Panc1 (cell line): ENCODE data around the gene MRPL48.
A peak's percentile ranks its signal among the peaks of the same experiment; 100 is the strongest.

Source experiments
- CTCF ChIP-seq: fragments of 450-650 bp; IDR thresholded peaks from 2 replicates; pipeline ENCODE4 v1.5.1; 2017; ENCODE audit warnings: mild to moderate bottlenecking
- POLR2AphosphoS5 ChIP-seq: IDR thresholded peaks from 2 replicates; pipeline ENCODE4 v1.6.1; 2012; ENCODE audit warnings: mild to moderate bottlenecking, low read depth, low read length, moderate library complexity
- REST ChIP-seq, 2 experiments: IDR thresholded peaks; 2 replicates each; pipeline ENCODE4 v1.6.1; 2011 to 2012; ENCODE audit warnings: low read depth in 2 of 2, control low read depth in 1 of 2, low read length in 1 of 2, mild to moderate bottlenecking in 1 of 2, moderate library complexity in 1 of 2; ENCODE audit not compliant: insufficient read depth in 1 of 2
- SIN3A ChIP-seq: IDR thresholded peaks from 2 replicates; pipeline ENCODE4 v1.6.1; 2012; ENCODE audit warnings: low read depth, mild to moderate bottlenecking, low read length, moderate library complexity, borderline replicate concordance; ENCODE audit not compliant: insufficient read depth

- TF ChIP-seq POLR2AphosphoS5, result no peak
- TF ChIP-seq CTCF, result no peak
- TF ChIP-seq REST (IDR thresholded peaks at IDR 0.05; ENCODE audit: insufficient read depth in 1 of 2, low read depth in 2 of 2, low read length in 1 of 2), result no peak
- 0 out of 2 replicates have a peak, but pooled peaks have one; percentile 37 for TF ChIP-seq SIN3A
Measured at GRCh38 chr11:73760135-73760678, 27.5 kb upstream of the MRPL48 start.
